CD4-positive, alpha-beta T cell treated with Interleukin-2 at 100 ng/mL for 4 hours (primary cell): ENCODE data around the gene TNP2.

Experiments
- DNase-seq: peaks from one replicate; pipeline ENCODE4 v3.0.0-alpha.2; 2020; ENCODE audit warnings: low spot score

The TNP2 gene

DNA sequence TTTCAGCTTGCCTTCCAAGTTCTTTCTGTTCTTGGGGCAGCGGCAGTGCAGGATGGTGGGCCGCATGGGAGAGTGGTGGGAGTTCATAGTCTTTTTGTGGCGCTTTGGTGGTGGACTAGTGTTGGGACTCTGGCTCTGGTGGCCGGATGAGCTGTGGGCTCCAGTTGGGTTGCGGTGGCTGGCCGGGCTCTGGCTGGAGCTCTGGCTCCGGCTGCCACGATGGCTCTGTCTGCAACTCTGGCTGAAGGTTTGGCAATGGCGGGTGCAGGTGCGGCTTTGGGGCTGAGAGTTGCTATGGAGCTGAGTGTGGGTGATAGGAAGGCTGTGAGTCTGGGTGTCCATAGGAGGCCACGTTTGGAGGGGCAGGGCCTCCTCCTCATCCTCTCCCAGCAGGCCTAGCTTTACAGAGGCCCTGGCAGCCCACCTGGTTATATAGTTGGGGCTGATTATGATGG, at the start of gene TNP2:
TSS of gene TNP2 (minus strand) at position 405 of the 455 bp plus-strand sequence. CDS start at position 342, 63 bp downstream.
- no peak for DNase-seq

DNA sequence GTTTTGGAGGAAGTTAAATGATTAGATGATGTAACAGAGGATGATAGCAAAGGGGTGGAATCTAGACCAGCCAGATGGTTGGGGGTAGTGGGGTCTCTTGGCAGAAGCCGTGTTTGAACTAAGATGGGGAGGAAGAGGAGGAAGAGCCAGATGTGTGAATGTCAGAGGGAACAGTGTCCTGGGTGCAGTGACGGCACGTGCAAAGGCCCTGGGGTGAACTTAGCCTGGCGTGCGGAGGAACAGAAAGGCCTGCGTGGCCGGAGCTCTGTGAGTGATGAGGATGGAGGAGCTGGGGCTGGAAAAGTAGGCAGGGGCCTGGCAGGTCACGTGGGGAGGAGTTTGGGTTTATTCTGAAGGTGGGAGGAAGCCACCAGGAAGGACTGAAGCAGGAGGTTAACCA, 49.7 kb upstream of the TNP2 start:
- no peak for DNase-seq

DNA sequence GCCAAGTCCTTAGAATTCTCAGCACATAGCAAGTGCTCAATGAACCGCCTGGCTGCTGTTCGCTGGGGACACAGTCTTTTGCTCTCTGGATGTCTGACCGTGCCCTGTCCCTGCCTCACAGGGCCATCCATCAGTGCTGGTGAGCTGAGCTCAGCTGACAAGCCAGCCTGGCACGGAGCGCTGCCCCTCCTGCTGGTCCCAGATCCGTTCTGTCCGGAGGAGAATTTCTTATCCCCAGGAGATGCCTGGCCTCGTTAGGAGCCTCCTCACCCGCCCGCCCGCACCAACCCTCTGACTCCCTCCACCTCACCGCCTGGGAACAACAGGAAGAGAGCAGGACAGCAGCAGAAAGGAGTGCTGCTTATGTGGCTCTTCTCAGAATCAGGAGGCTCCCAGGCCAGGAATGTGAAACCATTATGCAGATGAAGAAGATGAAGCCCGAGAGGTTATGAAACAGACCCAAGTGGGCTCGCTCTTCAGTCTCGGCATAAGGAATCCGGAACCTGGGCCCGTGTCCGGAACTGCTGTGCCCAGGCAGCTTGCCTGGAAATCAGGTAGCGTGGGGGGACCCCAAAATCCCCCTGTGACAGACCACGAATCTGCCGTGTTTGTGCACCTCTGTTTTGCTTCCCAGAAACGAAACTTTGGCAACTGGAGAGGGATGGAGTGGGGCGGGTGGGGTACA, 47.3 kb upstream of the TNP2 start:
- DNase-seq: no peak

DNA sequence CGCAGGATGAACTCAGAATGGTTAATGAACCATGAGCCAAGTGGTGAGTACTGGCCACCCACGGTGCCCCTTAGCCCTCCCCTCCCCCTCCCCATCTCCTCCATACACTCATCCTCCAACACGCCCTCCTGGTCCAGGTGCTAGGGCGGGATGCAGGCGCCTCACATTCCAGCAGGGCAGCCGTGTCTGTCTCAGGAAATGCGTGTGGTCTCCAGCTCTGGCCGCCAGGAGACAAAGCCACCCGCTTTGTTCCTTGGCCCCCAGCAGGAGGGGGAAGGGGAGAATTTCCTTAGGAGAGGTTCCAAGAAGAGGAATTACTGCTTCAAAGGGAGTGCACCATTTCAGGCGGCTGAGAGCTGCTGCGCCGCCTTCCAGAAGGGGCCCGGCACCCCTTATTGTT, 46.4 kb upstream of the TNP2 start:
- no peak for DNase-seq

DNA sequence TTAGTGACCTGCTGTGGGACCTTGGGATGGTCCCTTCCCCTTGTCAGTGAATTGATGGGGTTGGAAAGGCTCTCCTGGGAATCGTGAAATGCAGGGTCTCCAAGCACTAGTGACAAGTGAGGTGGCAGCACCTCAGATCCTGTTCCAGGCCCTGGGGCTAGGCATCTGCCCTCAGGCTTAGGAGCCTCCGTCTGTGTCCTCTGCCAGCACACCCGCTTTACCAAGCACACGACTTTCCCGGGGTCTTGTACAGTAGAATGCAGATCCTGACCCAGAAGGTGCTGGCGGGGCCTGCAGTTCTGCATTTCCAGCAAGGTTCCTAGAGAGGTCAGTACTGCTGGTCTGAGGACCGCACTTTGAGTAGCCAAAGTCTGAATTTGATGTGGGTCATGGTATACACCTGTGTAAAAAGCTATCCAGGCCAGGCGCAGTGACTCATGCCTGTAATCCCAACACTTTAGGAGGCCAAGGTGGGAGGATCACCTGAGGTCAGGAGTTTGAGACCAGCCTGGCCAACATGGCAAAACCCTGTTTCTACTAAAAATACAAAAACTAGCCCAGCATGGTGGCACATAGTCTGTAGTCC, 45.3 kb upstream of the TNP2 start:
- DNase-seq: no peak

DNA sequence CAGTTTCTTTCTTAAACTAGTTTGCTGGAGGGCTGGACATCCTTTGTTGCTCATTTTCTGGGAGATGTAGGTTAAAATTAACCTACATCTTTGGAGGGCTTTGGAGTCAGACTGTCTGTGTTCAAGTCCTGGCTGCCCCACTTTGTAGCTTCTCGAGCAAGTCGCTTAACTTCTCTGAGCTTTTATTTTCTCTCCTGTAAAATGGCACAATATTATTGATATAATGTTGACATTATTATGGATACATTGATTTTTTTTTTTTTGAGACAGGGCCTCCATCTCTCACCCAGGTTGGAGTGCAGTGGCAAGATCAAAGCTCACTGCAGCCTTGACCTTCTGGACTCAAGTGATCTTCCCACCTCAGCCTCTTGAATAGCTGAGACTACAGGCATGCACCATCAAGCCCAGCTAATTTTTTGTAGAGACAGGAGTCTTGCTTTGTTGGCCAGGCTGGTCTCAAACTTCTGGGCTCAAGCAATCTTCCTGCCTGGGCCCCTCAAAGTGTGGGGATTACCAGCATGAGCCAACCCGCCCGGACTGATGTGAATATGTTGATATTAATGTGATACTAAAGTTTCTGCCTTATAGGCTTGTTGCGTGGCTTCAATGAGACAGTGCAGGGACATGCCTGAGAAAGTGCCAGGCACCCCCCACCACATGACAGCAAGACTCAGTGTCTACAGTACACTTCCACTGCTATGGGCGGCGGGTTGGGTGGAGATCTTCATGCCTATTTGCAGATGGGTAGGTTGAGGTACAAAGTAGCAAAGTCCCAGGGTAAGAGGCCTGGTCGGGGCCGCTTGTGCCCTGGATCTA, 44.6 kb upstream of the TNP2 start:
- DNase-seq: no peak

DNA sequence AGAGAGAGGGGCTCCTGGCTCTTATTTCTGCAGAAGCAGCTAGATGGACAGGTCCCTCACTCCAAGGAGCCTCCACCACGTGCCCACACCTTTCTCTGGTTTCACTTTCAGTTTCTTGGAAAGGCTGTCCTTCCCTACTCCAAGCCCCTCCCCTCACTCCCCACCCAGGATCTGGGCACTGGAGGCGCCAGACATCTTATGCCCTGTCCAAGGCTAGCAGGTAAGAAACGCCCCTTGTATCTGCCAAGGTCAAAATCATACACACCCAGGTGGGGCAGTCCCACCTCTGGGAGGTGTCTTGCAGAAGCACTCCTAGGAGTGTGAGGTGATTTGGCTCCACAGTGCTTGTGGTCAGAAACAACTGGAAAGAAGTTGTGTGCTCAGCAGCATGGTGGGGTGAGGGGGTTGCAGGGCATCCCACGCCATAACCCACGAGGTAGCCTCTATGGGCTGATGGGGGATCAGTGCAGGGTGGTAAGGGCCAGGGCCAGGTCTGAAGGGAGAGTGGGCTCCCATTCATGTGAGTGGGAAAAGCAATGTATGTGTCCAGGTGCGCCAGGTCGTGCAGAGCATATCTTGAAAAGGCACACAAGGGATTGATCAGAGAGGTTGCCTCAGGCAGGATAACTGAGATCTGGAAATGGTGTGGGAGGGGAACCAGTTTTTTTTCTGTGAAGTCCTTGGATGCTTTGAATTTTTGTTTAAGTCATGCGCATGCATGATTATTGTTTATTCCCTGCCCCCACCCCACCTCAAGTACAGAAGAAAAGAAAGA, 43.8 kb upstream of the TNP2 start:
- peak; percentile 21 for DNase-seq

DNA sequence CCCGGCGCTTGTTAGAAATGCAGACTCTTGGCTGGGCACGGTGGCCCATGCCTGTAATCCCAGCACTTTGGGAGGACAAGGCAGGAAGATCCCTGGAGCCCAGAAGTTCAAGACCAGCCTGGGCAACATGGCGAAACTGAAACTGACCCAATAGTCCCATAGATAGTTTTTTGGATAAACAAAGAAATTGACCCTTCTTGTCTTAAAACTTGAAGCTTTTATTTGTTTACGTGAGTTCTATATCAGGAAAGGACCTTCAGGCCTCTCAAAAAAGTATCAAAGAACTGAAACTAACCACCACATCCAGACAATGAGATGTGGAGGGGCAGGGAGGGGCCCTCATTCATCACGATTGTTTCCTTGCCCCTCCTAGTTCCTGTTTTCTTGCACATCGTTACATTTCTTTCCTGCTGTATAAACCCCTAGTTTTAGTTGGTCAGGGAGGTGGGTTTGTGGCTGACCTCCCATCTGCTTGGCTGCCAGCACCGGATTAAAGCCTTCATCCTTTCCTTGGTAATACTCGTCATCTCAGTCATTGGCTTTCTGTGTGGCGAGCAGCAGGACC, 42.0 kb upstream of the TNP2 start:
- peak; percentile 51 for DNase-seq

DNA sequence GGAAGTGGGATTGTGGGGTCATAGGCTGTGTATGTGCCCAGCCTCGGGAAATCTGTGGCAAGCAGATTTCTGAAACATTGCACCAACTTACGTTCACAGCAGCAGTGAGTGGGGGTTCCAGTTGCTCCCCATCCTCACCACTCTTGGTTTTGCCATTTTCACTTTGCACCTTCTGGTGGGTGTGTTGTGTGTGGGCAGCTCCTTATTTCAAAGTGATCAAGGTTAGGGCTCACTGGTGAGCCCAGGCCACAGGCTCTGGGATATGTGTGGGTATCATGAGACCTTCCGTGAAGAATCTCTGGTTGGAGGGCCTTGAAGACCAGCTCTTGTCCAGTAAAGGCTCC, 41.5 kb upstream of the TNP2 start:
- no peak for DNase-seq

DNA sequence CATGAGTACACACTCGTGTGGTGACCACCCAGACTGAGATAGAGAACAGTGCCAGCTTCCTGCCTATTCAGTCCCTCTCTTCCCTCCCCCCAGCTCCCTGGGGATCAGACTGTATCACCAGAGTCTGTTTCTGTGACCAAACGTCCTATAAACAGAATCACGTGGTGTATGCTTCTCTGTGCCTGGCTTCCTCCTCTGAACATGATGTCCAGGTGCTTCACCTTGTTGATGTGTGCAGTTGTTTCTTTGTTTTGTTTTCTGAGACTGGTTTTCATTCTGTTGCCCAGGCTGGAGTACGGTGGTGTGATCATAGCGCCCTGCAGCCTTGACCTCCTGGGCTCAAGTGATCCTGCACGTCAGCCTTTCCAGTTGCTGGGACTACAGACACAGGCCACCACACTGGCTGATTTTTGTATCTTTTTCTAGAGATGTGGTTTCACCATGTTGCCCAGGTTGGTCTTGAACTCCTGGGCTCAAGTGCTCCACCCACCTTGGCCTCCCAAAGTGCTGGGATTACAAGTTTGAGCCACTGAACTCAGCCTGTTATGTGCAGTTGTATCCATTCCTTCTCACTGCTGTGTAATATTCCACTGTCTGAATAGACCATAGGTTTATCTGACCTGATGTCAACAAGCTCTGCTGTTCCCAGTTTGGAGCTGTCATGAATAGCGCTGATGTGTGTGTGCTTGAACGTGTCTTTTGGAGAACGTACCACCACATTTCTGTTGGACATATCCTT, 40.9 kb upstream of the TNP2 start:
- no peak for DNase-seq

DNA sequence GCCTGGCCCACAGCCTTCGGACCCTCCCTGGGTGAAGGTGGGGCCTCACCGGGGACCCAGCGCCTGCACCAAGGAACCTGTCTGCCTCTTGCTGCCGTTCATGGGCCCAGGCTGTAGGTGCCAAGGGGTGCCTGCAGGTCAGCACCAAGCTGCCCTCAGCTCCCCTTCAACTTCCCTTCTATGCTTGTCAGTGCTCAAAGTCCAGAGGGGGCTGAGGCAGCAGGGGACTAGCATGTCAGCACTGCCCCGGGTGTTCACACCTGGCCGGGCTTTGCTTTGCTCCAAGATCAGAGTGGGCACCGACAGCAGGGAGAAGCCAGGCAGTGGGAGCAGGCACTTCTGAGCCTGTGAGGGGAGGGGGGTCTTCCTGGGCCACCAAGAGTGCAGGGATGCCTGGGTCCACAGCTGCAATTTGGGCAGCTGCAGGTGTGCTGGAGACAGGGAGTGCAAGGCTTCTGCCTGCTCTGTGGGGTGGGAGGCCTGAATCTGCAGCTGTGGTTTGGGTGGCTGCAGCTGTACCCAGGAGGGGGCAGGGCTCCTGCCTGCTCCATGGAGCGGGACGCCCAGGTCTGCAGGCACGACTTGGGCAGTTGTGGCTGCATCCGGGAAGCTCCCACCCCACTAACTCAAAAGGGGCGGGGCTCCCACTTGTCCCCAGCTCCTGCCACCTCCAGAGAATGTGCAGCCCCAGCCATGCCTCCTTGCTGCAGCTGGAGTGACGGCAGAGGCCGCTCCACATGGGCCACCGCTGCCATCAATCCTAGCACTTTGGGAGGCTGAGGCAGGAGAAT, 39.6 kb upstream of the TNP2 start:
- no peak for DNase-seq

DNA sequence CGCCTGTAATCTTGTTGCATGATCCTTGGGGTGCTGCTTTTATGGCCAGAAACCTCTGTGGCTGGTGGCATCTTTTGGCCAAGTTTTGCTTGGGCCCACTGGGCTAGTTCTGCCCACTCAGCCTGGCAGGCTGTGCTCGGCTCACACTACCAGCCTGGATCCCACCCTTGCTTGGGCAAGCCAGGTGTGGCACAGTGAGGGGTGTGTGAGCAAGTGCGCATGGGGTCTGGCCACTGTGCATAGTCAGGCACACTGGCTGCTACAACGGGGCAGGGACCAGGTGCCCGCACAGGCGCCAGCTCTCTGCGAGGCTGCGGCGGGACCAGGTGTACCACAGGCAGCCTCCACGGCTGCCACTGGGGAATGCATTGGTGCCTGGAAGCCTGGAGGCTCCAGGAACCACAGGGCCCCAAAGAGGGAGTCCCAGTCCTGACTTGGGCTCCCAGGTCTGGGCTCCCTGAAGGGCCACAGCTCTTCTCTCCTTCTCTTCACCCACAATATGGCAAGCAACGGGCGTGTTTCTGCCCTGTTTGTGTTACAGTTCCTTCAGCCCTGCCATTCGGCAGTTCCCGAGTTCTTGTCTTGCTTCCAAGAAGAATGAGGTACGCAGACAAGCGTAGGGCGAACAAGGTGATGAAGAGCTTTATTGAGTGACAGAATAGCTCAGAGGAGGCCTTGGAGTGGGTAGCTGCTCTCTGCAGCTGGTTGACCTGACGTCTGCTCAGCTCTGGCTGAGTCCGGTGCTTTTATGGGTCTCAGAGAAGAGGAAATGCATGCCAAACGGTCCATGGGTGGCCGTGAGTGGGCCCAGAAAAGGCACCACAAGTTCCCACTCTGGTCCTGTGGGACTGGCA, 38.7 kb upstream of the TNP2 start:
- DNase-seq: no peak

DNA sequence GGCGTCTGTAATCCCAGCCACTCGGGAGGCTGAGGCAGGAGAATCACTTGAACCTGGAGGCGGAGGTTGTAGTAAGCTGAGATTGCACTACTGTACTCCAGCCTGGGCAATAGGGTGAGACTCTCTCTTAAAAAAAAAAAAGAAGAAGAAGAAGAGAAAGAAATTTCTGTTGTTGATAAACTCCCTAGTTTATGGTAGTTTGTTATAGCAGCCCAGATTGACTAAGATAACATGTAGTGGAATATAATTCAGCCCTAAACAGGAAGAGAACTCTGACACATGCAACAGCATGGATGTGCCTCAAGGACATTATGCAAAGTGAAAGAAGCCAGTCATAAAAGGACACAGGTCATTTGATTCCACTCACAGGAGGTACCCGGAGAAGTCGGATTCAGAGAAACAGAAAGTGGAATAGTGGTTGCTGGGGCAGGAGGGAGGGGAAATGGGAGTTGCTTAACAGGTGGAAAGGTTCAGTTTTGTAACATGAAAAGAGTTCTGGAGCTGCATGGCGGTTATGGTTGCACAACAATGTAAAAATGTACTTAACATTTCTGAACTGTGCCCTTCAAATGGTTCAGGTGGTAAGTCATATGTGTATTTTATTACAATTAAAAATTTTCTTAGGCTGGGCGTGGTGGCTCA, 38.0 kb upstream of the TNP2 start:
- DNase-seq: no peak

DNA sequence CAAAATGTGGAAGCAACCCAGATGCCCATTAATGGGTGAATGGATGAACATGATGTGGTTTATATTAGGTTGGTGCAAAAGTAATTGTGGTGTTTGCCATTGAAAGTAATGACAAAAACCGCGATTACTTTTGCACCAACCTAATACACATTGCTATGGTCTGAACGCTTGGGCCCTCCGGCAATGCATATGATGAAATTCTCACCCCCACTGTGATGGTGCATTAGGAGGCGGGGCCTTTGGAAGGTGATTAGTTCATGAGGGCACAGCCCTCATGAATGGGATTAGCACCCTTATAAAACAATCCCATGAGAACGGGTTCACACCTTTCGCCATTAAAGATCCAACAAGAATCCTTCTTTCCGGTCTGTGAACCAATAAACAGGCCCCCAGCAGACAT, 37.3 kb upstream of the TNP2 start:
- DNase-seq: no peak

DNA sequence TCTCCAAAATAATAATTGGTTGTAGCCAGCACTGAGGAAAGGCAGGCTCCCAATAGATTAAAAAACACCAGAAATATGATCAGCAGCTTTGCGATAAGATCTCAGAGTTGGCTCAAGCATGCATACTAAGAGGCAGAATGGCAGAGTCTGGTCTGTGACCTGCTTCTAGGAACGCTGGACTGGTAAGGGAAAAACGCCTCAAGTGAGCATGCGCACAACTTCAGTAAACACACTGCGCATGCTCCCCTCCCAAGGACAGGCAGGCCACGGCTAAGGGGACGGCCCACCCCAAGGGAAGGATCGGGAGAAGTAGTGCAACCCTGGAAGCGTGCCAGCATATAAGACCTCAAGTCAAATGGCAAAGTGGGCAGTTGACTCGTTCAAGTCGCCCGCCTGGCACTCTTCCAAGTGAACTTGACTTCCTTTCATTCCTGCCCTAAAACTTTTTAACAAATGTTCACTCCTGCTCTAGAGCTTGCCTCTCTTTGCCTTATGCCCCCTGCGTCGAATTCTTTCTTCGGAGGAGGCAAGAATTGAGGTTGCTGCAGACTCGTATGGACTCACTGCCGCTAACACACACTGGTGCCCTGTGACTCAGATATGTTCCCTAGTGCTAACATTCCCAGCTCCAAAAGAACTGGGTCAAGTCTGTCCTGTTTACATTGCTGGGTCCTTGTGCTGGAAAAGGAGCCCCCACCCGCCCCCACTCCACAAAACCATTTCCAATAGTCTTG, 34.4 kb upstream of the TNP2 start:
- no peak for DNase-seq

DNA sequence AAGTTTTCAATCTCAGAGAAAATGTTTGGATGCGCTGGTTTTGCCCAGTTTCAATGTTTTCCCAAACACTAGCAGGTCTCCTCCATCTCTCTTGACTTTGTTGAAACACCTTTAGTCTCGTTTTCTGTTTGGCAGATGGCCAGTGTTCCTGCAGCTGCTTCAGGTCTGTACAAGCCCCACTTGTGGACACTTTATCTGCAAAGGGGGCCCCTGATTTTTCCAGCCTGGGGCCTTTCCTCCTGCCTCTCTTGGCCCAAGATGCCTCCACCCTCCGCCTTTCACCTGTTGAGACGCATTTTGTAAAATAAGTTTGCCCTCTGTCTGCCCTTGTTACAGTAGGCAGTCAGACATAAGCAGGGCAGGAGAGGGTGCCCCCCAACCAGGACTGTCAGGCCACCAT, 33.9 kb upstream of the TNP2 start:
- DNase-seq: no peak

DNA sequence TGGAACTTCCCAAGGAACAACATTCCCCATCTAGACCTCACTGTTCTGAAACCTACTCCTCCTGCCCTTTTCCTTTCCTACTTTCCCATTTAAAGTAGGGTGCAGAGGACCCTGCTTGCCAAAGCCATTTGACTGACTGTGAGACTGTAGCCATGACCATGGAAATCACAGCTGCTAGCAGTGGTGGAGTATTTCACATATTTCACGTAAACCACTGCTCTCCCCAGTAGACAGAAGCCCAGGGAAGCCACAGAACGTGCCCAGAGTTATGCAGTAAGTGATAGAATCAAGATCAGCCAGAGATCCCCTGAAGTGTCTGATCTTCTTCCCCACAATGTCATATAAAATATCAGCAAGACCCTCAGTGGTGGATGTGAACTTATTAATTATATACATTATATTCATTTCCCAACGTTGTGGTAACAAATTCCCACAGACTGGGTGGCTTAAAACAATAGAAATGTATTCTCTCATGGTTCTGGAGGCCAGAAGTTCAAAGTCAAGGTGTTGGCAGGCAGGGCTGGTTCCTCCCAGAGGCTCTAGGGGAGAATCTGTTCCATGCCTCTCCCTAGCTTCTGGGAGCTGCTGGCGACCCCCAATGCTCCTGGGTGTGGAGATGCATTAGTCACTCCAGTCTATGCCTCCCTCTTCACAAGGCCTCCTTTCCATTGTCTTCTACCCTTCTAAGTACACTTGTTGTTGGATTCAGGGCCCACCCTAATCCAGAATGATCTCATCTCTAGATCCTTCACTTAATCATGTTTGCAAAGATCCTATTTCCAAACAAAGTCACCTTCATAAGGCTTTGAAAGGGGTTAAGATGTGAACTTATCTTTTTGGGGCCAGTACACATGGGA, 32.7 kb upstream of the TNP2 start:
- no peak for DNase-seq

DNA sequence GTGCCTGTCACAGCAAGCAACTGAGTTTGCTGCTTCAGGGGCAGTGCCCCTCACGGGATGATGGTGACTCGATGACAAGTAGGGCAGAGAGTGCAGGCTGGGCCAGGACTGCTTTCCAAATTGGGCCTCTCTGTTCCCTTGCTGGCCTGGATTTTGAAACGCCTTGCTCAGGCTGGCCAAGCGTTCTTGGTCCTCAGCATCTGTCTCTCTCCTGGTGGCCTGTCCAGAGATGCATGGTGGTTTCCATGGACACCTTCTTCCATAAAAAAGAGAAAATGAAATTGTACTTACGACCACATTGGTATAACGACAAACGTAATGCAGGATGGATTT, 31.4 kb upstream of the TNP2 start:
- no peak for DNase-seq
